Left renal pelvis (tissue), 4 donors: ENCODE data around the gene PLXNB1. TPM values are rescaled to one million over a fixed set of nuclear protein-coding genes. Genes with fewer than 3 reads are reported as not detected.
A peak's percentile ranks its signal among the peaks of the same experiment; 100 is the strongest.

Experiments used
- DNase-seq, 4 donors: peaks; one replicate each; pipeline ENCODE4 v3.0.0-alpha.2; 2013; ENCODE audit warnings: low read depth in 4 of 4, low spot score in 3 of 4
- polyA plus RNA-seq, 4 donors: library from polyadenylated mRNA; unstranded; fragments of 120-200 nt; gene quantifications; one replicate each; pipeline ENCODE4 v1.2.1, GENCODE V29; 2013; ENCODE audit not compliant: insufficient read length in 4 of 4

PLXNB1 gene
- polyA plus RNA-seq, 4 donors, result 60.5 to 226 (median 169) TPM

DNA sequence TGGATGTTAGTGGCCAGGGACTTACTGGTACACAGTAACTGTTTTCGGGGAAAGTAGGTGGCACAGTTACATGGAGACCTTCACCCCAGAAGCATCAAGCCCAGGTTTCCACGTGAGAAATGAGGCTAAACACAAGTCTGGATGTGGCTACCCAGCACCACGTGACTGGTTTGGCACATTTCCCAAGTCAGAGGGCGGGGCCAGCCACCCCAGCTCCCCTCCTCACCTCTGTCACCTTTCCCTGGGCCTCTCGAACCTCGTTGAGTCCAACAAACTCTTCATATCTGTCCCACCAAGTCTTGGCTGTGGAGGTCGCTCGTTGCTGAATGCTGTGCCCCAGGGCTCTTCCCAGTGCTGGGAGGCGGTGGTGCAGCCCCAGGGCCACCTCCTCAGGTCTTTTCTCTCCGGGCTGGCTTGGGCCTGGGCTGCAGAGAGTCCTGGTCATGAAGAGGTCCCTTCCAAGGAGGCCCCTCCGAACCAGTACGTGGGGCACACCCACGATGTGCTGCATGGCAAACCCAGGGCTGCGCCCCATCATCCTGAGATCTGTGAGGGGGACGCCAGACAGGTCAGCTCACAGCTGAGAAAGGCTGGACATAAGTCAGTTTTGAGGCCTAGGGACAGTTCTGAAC is 4.8 kb upstream of the PLXNB1 start:
- no peak for DNase-seq

DNA sequence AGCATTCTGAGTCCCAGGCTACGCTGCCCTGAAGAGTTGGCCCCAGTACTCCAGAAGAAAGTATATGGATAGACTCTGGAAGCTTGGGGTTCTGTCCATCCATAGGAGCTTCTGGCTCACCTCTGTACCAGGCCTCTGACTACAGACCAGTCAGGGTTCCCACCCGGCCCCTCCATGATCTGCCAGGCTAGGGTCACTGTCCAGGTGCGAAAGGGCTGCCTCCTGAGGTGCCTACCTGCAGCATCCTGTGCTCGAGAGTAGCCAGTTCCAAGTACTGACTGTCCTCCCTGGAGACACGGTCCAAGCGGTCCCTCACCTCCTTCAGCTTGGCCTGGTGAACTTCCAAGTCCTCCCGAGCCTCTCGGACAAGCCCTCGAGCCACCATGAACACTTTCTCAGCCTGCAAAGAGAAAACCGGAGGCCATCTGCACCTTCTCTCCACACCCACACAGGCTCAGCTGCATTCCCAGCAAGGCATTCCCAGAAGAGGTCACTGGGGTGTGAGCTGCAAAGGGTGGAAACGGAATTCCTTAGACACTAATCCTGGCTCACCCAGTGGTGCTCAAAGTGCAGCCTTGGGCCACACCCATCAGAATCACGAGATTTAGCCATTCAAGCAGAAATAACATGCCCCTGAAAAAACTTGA is 3.7 kb upstream of the PLXNB1 start:
- no peak for DNase-seq

- DNase-seq, result no peak
Measured at GRCh38 chr3:48432411-48433371, 2.8 kb upstream of the PLXNB1 start.

DNA sequence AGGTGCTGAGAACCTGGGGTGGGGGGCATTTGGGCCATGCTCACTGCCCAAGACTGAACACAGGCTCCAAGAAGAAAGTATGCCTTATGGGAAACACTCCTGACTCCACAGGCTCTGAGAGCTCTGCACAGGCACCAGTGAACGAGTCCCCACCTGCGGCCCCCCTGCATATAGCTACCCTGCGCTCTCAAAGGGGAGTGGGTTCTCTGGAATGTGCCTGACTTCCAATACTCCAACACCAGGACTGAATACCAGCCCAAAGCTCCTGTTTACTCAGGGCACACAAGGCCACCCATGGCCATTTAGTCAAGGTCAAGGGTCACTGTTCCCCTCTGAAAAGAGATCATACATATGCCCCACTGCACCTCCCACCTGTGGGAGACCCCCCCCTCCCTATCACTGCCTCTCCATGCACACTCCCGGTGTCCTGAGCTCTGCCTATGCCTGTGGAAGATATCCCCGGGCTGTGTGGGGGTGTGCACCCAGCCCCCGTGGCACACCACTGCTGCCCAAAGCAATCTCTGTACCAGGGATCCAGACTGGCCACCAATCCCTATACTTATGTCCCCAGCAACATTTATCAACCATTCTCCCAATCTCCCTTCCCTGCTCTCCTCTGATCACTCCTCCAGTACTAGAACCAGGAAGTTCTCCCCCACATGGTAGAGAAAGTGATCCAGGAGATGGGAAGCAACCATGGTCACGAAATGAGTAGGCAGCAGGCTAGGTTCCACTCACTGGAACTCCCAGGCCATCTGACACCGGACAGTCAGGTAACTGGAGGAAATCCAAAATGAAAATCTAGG is 1.5 kb upstream of the PLXNB1 start:
- DNase-seq, result no peak

GRCh38 chr3:48430708-48431101 is 819 bp upstream of the PLXNB1 start:
- DNase-seq, result no peak

GRCh38 chr3:48429317-48429959 is 448 bp downstream of the PLXNB1 start:
- DNase-seq, result no peak

DNA sequence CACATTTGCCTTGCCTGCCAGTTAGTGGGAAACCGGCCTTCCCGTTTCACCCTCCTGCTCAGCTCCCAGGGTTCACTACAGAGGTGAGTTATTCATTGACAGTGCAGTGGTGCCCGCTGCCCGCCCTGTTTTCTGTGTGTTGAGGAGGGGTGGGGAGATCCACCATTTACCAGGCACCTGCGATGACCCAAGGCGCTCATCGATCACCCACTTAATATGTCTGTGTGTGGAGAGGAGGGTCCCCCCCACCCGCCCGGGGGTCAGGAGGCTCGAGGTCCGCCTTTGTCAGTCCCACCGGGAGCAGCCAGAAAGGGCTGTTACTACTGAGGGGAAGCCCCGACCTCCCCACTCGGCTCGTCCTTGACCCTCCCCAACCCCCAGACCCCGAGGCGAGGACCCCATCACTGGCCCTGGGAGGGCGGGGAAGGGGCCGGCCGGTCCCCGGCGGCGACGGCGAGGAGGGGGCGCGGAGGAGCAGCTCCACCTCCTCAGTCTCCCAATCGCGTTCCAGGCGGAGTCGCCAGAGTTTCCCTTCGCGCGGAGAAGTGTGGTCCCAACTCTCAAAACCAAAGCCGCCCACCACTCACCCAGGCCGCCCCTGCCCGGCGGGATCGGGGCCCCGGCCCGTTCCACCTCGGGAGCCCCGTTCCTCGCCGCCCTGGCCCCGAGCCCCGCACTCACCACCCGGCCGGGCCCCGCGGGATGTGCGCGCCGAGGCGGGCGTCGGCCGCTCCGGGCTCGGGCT is 1.1 kb downstream of the PLXNB1 start:
- peak in 1 of 4 donors; percentile 60 for DNase-seq

GRCh38 chr3:48428088-48428571 is 1.8 kb downstream of the PLXNB1 start:
- DNase-seq, result no peak

DNA sequence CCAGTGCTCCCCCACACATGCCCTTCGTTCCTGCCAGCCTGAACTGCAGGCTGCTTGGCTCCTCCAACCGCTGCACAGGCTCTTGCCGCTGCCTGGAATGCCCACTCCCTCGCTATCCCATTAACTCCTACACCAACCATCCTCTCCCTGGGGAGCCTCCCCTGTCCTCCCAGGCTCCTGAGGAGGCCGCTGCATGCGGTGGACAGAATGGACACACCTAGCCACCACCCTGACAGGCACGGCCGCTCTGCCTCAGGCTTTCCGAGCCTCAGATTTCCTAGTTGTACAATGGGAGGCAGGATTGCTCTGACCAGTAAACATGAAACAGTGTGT is 2.3 kb downstream of the PLXNB1 start:
- no peak for DNase-seq

GRCh38 chr3:48426944-48427629 is 2.8 kb downstream of the PLXNB1 start:
- DNase-seq, result no peak

DNA sequence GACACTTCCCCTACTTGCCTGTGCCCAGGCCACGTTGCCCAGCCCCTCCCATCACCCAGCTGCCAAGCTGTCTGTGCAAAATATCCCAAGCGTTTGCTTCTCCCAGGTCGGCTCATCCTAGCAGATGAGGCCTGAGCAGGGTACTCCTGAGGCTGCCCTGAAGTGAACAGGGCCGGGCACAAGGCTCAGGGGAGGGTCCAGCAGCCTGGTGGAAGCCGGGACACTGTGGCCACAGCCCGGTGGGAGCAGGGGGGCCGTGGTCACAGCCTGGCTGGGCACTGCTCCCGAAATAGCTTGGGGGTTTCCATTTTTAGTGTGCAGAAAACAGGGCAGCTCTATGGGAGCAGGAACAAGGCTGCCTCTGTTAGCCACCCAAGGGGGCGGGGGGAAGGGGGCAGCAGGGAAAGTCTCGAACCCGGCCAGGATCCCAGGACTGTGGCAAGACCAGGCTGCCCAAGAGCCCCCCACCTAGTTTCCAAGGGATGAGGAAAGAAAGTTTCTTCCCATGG is 3.4 kb downstream of the PLXNB1 start:
- no peak for DNase-seq

DNA sequence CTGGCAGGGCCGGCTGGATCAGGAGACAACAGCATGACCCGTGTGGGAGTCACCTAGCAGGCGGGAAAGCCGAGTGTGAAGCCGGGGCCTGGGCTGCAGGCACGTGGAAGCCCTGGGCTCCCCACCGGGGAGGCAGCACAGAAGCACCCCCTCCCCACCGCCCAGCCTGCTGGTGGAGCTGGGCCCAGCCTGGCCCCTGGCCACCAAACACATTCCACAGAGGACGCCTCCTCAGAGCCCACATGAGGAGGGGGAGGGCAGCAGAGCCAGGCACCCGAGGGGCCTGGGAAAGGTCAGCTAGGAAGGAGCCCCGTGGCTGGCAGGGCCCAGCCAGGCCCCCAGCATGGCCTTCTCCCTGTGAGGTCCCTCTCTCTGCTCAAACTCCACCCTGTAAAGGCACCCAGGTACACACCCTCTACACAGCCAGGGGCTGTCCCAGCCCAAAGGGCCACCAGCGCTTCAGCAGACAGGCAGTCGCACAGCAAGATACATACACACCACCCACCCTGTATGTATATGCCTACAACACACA is 4.5 kb downstream of the PLXNB1 start:
- DNase-seq, result no peak

DNA sequence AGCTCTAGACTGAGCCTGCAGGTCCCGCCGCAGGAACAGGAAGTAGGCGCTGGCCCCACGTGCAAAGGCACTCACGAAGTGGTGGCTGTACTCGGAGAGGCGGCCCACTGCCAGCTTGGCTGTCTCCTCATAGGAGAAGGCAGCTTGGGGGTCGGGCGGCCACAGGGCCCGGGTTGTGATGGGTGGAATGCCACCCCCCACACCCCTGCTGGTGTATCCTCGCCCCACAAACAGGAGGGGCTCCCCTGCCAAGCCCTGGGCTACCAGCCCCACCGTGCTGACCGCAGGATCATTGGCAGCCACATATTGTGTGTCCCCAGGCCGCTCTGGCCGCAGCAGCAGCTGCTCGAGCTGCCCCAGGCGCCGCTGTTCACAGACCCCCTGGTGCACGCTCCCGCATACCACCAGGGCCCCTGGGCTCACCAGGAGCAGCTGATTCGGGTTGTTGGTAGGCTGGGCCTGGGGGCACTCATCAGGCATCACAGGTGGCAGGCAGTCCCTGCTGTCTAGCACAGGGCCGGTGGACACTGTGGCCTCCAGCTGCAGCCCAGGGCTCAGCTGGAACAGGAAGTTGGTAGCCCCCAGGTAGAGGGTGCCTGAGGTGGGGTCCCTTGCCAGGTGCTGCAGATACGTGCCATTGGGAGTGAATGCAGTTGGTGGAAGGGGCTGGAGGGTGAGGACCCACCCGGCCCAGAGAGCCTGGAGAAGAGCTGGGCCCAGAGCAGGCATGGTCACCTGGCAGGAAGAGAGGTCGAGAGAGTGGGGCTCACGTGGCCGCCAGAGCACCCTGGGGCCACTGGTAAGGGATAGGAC is 5.8 kb downstream of the PLXNB1 start:
- DNase-seq, result no peak

DNA sequence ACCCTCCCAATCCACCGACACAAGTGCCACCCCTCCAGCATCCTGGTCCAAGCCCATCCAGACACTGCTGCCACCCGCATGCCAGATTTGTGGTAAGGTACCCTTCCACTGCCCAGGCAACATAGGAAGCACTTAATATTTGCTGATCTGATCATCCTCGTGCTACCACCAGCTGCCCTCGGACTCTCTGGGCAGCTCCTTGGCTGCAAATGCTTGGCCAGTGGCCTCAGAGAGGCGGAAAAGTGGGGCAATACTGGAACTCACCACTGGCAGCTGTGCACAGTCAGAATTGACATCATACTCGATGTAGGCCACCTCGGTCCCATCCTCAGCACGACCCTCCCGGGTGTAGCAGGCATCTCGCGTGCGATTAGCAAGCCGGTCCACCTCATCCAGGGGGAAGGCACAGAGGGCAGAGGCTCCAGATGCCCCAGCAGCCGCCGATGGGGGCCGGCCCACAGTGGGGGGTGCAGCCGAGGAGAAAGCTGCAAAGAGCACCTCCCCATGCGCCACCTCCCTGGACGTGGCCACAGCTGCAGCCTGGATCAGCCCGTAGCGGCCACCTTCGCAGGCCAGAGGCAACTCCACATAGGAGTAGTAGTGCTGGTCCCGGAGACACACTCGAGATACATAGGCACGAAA is 6.5 kb downstream of the PLXNB1 start:
- no peak for DNase-seq

GRCh38 chr3:48422681-48423080 is 7.2 kb downstream of the PLXNB1 start:
- no peak for DNase-seq

DNA sequence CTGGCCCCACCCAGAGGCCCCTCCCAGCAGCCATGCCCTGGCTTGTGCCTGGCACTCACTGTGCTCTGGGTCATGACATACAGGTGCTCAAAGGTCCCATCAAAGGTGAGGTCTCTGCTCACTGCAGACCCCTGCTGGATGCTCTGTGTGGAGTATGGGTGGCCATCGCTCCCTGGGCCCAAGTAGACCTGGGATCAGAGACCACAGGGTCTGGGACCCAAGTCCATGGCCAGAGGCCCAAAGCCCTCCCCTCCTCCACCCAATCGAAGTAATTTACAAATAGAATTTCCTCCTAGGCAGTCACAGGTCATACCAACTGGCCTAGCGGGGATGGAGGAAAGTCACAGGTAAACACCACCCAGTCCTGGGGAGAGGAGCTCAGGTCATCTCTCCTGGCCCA is 7.6 kb downstream of the PLXNB1 start:
- DNase-seq, result no peak

DNA sequence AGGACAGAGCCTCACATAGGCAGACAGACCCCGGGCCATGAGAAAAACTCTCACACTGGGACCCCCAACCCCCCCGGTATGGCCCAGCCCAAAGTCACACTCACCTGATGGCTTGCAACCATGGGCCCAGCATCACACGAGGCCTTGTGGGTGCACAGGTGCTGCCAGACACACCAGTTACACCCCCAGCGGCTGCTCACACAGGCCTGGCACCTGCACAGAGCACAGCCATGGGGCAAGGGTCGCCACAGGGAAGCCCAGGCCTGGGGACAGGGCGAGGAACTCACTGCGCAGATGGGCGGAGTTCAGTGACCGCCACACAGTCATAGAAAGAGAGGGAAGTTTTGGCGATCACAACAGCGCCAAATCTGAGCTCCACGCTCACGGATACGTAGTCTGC is 9.3 kb downstream of the PLXNB1 start:
- DNase-seq, result no peak
